NCI-H82 treated with DMSO at 0.1 percent for 48 hours (cell line): ENCODE results near the gene GRHL1.
"Not testable (repeated sequence)": the region's sequence is repeated elsewhere in the genome, so short reads cannot be mapped to it uniquely, and the experiment has no call there.

Experiments
- DNase-seq: peaks from one replicate; lab custom pipeline; 2025; ENCODE audit not compliant: unreplicated experiment; lab: John Stamatoyannopoulos, UW

The GRHL1 gene

GRCh38 chr2:10007921-10008808 lies 56.7 kb downstream of the GRHL1 start:
- peak; percentile 55 for DNase-seq

- no peak for DNase-seq
These were observed 57.3 kb downstream of the GRHL1 start for GRCh38 chr2:10008809-10009176.

- no peak for DNase-seq
These were observed 57.8 kb downstream of the GRHL1 start for GRCh38 chr2:10009271-10009810.

GRCh38 chr2:10009811-10010781 lies 58.6 kb downstream of the GRHL1 start:
- DNase-seq: no peak

- DNase-seq: not testable (repeated sequence)
These were observed 59.5 kb downstream of the GRHL1 start for GRCh38 chr2:10010861-10011605.

GRCh38 chr2:10011606-10012325 lies 60.3 kb downstream of the GRHL1 start:
- DNase-seq: not testable (repeated sequence)

- not testable (repeated sequence) for DNase-seq
These were observed 61.0 kb downstream of the GRHL1 start for GRCh38 chr2:10012366-10012962.

- DNase-seq: no peak
These were observed 61.5 kb downstream of the GRHL1 start for GRCh38 chr2:10012963-10013461.

GRCh38 chr2:10013651-10014417 lies 62.3 kb downstream of the GRHL1 start:
- DNase-seq: not testable (repeated sequence)

- DNase-seq: no peak
These were observed 63.1 kb downstream of the GRHL1 start for GRCh38 chr2:10014418-10015190.

- not testable (repeated sequence) for DNase-seq
These were observed 64.0 kb downstream of the GRHL1 start for GRCh38 chr2:10015376-10015989.

GRCh38 chr2:10016001-10016801 lies 64.7 kb downstream of the GRHL1 start:
- no peak for DNase-seq

GRCh38 chr2:10016802-10017258 lies 65.3 kb downstream of the GRHL1 start:
- DNase-seq: no peak

- DNase-seq: no peak
These were observed 65.9 kb downstream of the GRHL1 start for GRCh38 chr2:10017313-10017941.

GRCh38 chr2:10019174-10019573 lies 67.7 kb downstream of the GRHL1 start:
- no peak for DNase-seq
